IMR-90 (cell line): ENCODE results near the gene DCAF10. TPM values are rescaled to one million over a fixed set of nuclear protein-coding genes. Genes with fewer than 3 reads are reported as not detected.

ENCODE experiments used
- ATAC-seq: fragments of 200-7000 bp; cut with Tn5 transposase; 2 replicates; pipeline ENCODE4 v1.9.1; 2020; ENCODE audit warnings: low read depth, mild to moderate bottlenecking, moderate library complexity
- BruUV-seq: library from RNA; stranded (reverse); fragments of 400-500 nt; replicated peaks from 2 replicates; lab custom pipeline; 2021; lab: Mats Ljungman, UMichigan
- CTCF ChIA-PET: fragments of 300-600 bp; formaldehyde crosslinking; extraction: SDS; loops from one replicate; lab custom pipeline; 2021; ENCODE audit warnings: antibody characterized with exemption; lab: Yijun Ruan, JAX
- POLR2A ChIA-PET: fragments of 300-600 bp; sonication (Branson Sonifier 250); formaldehyde crosslinking; loops from one replicate; lab custom pipeline; 2022; ENCODE audit warnings: antibody characterized with exemption; ENCODE audit not compliant: unreplicated experiment; lab: Charles Lee
- DNase-seq: peaks from one replicate; pipeline ENCODE4 v3.0.0; 2013
- H2AFZ ChIP-seq: replicated peaks from 2 replicates; pipeline ENCODE3; 2013; ENCODE audit warnings: low read length, mild to moderate bottlenecking; ENCODE audit not compliant: poor library complexity
- H2AK5ac ChIP-seq: 2 replicates; pipeline ENCODE4 v1.6.1; 2013; ENCODE audit warnings: low read depth, low read length, inconsistent platforms
- H2AK9ac ChIP-seq: replicated peaks from 2 replicates; pipeline ENCODE3; 2013; ENCODE audit warnings: mild to moderate bottlenecking, low read depth, low read length, moderate library complexity; ENCODE audit not compliant: poor library complexity
- H2BK120ac ChIP-seq: 2 replicates; pipeline ENCODE4 v1.6.1; 2013; ENCODE audit warnings: low read depth, low read length, inconsistent platforms
- H2BK15ac ChIP-seq: 3 replicates; pipeline ENCODE4 v1.6.1; 2013; ENCODE audit warnings: low read depth, low read length, inconsistent platforms
- H2BK20ac ChIP-seq: 2 replicates; pipeline ENCODE4 v1.6.1; 2013; ENCODE audit warnings: low read depth, mild to moderate bottlenecking, inconsistent platforms, low read length, moderate library complexity
- H2BK5ac ChIP-seq: 2 replicates; pipeline ENCODE4 v1.6.1; 2013; ENCODE audit warnings: mild to moderate bottlenecking, low read depth, low read length, inconsistent platforms; ENCODE audit not compliant: poor library complexity, severe bottlenecking
- H3K14ac ChIP-seq: replicated peaks from 2 replicates; pipeline ENCODE4 v1.6.1; 2013; ENCODE audit warnings: low read depth, low read length, inconsistent platforms
- H3K18ac ChIP-seq: 2 replicates; pipeline ENCODE4 v1.6.1; 2013; ENCODE audit warnings: low read depth, low read length, control low read depth
- H3K23ac ChIP-seq: 2 replicates; pipeline ENCODE4 v1.6.1; 2013; ENCODE audit warnings: low read depth, low read length, inconsistent platforms
- H3K27ac ChIP-seq: 2 replicates; pipeline ENCODE4 v1.5.1; 2013; ENCODE audit warnings: mild to moderate bottlenecking, control low read depth, low read length; ENCODE audit not compliant: insufficient read depth
- H3K27me3 ChIP-seq: 2 replicates; pipeline ENCODE4 v1.6.1; 2013; ENCODE audit warnings: low read length; ENCODE audit not compliant: control insufficient read depth, insufficient read depth
- H3K36me3 ChIP-seq: 2 replicates; pipeline ENCODE4 v1.6.1; 2013; ENCODE audit warnings: low read length, mixed read lengths; ENCODE audit not compliant: control insufficient read depth, insufficient read depth
- H3K4ac ChIP-seq: 2 replicates; pipeline ENCODE4 v1.6.1; 2013; ENCODE audit warnings: low read depth, low read length, inconsistent platforms
- H3K4me1 ChIP-seq: 2 replicates; pipeline ENCODE4 v1.6.1; 2013; ENCODE audit warnings: low read length, mixed read lengths; ENCODE audit not compliant: control insufficient read depth, insufficient read depth
- H3K4me2 ChIP-seq: 2 replicates; pipeline ENCODE4 v1.6.1; 2013; ENCODE audit warnings: low read depth, mild to moderate bottlenecking, control low read depth, low read length, moderate library complexity
- H3K4me3 ChIP-seq: 2 replicates; pipeline ENCODE4 v1.5.1; 2013; ENCODE audit warnings: low read depth, mild to moderate bottlenecking, control low read depth, low read length, moderate library complexity; ENCODE audit not compliant: insufficient read depth
- H3K56ac ChIP-seq: 2 replicates; pipeline ENCODE4 v1.6.1; 2013; ENCODE audit warnings: low read length, inconsistent platforms; ENCODE audit not compliant: insufficient read depth; ENCODE audit errors: extremely low read depth
- H3K79me1 ChIP-seq, 2 experiments: 2 replicates each; pipeline ENCODE4 v1.6.1; 2013; ENCODE audit warnings: low read length in 2 of 2, inconsistent platforms in 1 of 2, low read depth in 1 of 2
- H3K9ac ChIP-seq: 2 replicates; pipeline ENCODE4 v1.6.1; 2013; ENCODE audit warnings: low read depth, low read length, control low read depth
- H3K9me1 ChIP-seq: 2 replicates; pipeline ENCODE4 v1.6.1; 2013; ENCODE audit warnings: low read length, inconsistent platforms; ENCODE audit not compliant: insufficient read depth
- H3K9me3 ChIP-seq: 2 replicates; pipeline ENCODE4 v1.6.1; 2013; ENCODE audit warnings: low read length; ENCODE audit not compliant: control insufficient read depth, insufficient read depth
- H4K20me1 ChIP-seq: 2 replicates; pipeline ENCODE4 v1.6.1; 2013; ENCODE audit warnings: low read length, inconsistent platforms; ENCODE audit not compliant: insufficient read depth
- H4K5ac ChIP-seq: 2 replicates; pipeline ENCODE4 v1.6.1; 2013; ENCODE audit warnings: mild to moderate bottlenecking, low read depth, low read length, control low read depth
- H4K8ac ChIP-seq, 2 experiments: 2 replicates each; pipeline ENCODE4 v1.6.1; 2013; ENCODE audit warnings: low read depth in 2 of 2, low read length in 2 of 2, control low read depth in 1 of 2, inconsistent platforms in 1 of 2
- H4K91ac ChIP-seq: 2 replicates; pipeline ENCODE4 v1.6.1; 2013; ENCODE audit warnings: low read depth, low read length, inconsistent platforms; ENCODE audit not compliant: insufficient read depth
- BHLHE40 ChIP-seq: fragments of 150-350 bp; IDR thresholded peaks from 2 replicates; pipeline ENCODE4 v1.6.1; 2016; ENCODE audit warnings: mild to moderate bottlenecking, low read depth, low read length
- CHD1 ChIP-seq: IDR thresholded peaks from 2 replicates; pipeline ENCODE4 v1.6.1; 2012; ENCODE audit warnings: low read depth, low read length, improper control_type of control experiment
- CTCF ChIP-seq: conservative IDR thresholded peaks from 2 replicates; pipeline ENCODE4 v1.5.1; 2012; ENCODE audit warnings: mild to moderate bottlenecking, low read depth, low read length, improper control_type of control experiment
- ELK1 ChIP-seq: fragments of 150-350 bp; IDR thresholded peaks from 2 replicates; pipeline ENCODE4 v1.6.1; 2016; ENCODE audit warnings: low read depth, mild to moderate bottlenecking, low read length, moderate library complexity, borderline replicate concordance
- FOS ChIP-seq: fragments of 150-350 bp; IDR thresholded peaks from 2 replicates; pipeline ENCODE4 v1.6.1; 2016; ENCODE audit warnings: low read depth, low read length
- MAFK ChIP-seq: IDR thresholded peaks from 2 replicates; pipeline ENCODE4 v1.6.1; 2012; ENCODE audit warnings: low read depth, low read length, improper control_type of control experiment
- MAZ ChIP-seq: IDR thresholded peaks from 2 replicates; pipeline ENCODE4 v1.6.1; 2012; ENCODE audit warnings: low read depth, mild to moderate bottlenecking, low read length, improper control_type of control experiment, moderate library complexity, borderline replicate concordance
- MXI1 ChIP-seq: IDR thresholded peaks from 2 replicates; pipeline ENCODE4 v1.6.1; 2012; ENCODE audit warnings: low read depth, mild to moderate bottlenecking, low read length, moderate library complexity, borderline replicate concordance
- NFE2L2 ChIP-seq: fragments of 150-350 bp; IDR thresholded peaks from 2 replicates; pipeline ENCODE4 v1.6.1; 2016; ENCODE audit warnings: low read depth, mild to moderate bottlenecking, low read length
- POLR2A ChIP-seq: IDR thresholded peaks from 2 replicates; pipeline ENCODE4 v1.6.1; 2012; ENCODE audit warnings: mild to moderate bottlenecking, low read depth, low read length
- RAD21 ChIP-seq: IDR thresholded peaks from 2 replicates; pipeline ENCODE4 v1.6.1; 2012; ENCODE audit warnings: low read length, improper control_type of control experiment
- RFX5 ChIP-seq: IDR thresholded peaks from 2 replicates; pipeline ENCODE4 v1.8.0; 2012; ENCODE audit warnings: low read depth, mild to moderate bottlenecking, low read length, moderate library complexity
- SMC3 ChIP-seq: fragments of 150-350 bp; IDR thresholded peaks from 2 replicates; pipeline ENCODE4 v1.6.1; 2016; ENCODE audit warnings: low read depth, mild to moderate bottlenecking, antibody characterized with exemption, low read length, moderate library complexity
- USF2 ChIP-seq: fragments of 150-350 bp; IDR thresholded peaks from 2 replicates; pipeline ENCODE4 v1.6.1; 2017; ENCODE audit warnings: mild to moderate bottlenecking, antibody characterized with exemption, low read length, low read depth
- WGBS, 2 experiments: methylation state at CpG; one replicate each; pipeline versions ENCODE4 v1.1.5 to v1.1.7; 2013; ENCODE audit warnings: missing lambda C conversion rate in 2 of 2; ENCODE audit not compliant: insufficient read length in 1 of 2; ENCODE audit errors: extremely low coverage in 2 of 2; 5-methylcytosine and 5-hydroxymethylcytosine counted together
- dilution Hi-C: fragments of 300-500 bp; cut with HindIII; formaldehyde crosslinking; loops from one replicate; pipeline ENCODE4 v1.14.3; 2018; ENCODE audit warnings: low sequenced_read_pairs; ENCODE audit not compliant: unreplicated experiment
- in situ Hi-C: fragments of 300-500 bp; cut with MboI; formaldehyde crosslinking; loops from 3 replicates; pipeline ENCODE4 v1.14.3; 2019; ENCODE audit warnings: low sequenced_read_pairs, inconsistent platforms, mixed read lengths
- intact Hi-C: fragments of 100-400 bp; cut with micrococcal nuclease; formaldehyde crosslinking; loops from 2 replicates; pipeline ENCODE4 v1.10.0; 2022
- polyA plus RNA-seq, 3 experiments: library from polyadenylated mRNA; depleted of rRNA; stranded (reverse); fragments of >200 nt; gene quantifications; 2 replicates each; pipeline ENCODE4 v1.2.3, GENCODE V29; 2012; ENCODE audit warnings: low replicate concordance in 1 of 3
- total RNA-seq: library from RNA; depleted of rRNA; stranded (reverse); fragments of >200 nt; gene quantifications from 2 replicates; pipeline ENCODE4 v1.2.3, GENCODE V29; 2012

DCAF10 gene
- total and polyA plus RNA-seq, 2 of the 4 experiments (the other 2 are of a cell fraction): 17.1 to 19.4 TPM

GRCh38 chr9:37913480-37914153, 113.0 kb downstream of the DCAF10 start:
- H3K18ac ChIP-seq: no peak overlapping the region
- ChIA-PET POLR2A (interaction anchor here (0.6 kb wide), 1 partner anchor 155 kb away, joined by 4 read pairs; the partner anchor contains the start of gene SHB), CTCF (interaction anchor here (0.5 to 1.8 kb wide), 15 partner anchors 9 to 472 kb away, joined by 3 to 7 read pairs (median 4); partner anchors contain the start of gene SHB)
- H4K8ac ChIP-seq: peak overlapping the region in 1 of 2 experiments; percentile 52; a peak in 2 of 4 replicates
- no CpG with 5 or more reads among the region's 11 CpGs for WGBS, 2 experiments
- DNase-seq (peak; percentile 72), ATAC-seq (peak; percentile 90)
- peak overlapping the region; percentile 33; the same call in 1 of the 2 replicates for H3K14ac ChIP-seq
- H3K9me3 ChIP-seq: no peaks in the 10 kb centered on the region
- peaks cover 17% of the 10 kb centered on the region for H3K4me1 ChIP-seq
- intact Hi-C loops: loop anchor here (1.0 kb wide), 5 partner anchors 154 to 450 kb away; no protein-coding TSS in a partner anchor
- no peak overlapping the region for H2BK15ac ChIP-seq
- H3K9ac ChIP-seq: no peak overlapping the region
- peak overlapping the region; percentile 91 for H2AK9ac ChIP-seq
- BruUV-seq: no TSS peak
- H3K4ac ChIP-seq: peak overlapping the region; percentile 58
- peak overlapping the region; percentile 59 for H2AFZ ChIP-seq
- H3K56ac ChIP-seq: no peak overlapping the region
- H4K20me1 ChIP-seq: no peaks in the 10 kb centered on the region; the same call in 1 of the 2 replicates
- no peaks in the 10 kb centered on the region for H3K27me3 ChIP-seq
- no peak overlapping the region for H3K4me3 ChIP-seq
- no peak overlapping the region for H3K23ac ChIP-seq
- peak overlapping the region; percentile 65 for H4K91ac ChIP-seq
- peak overlapping the region; percentile 62 for H2AK5ac ChIP-seq
- no peak overlapping the region for H4K5ac ChIP-seq
- dilution Hi-C loops: loop anchor here (25.0 kb wide), 1 partner anchor 474 kb away; the partner anchor contains the start of gene ALDH1B1
- peak overlapping the region; percentile 13; the same call in 1 of the 2 replicates for H2BK120ac ChIP-seq
- H3K79me1 ChIP-seq: peaks cover 7 to 41% of the 10 kb centered on the region in 2 experiments; a peak in 3 of 4 replicates
- H3K9me1 ChIP-seq: no peaks in the 10 kb centered on the region
- in situ Hi-C loops: loop anchor here (5.0 kb wide), 3 partner anchors 249 to 449 kb away; no protein-coding TSS in a partner anchor
- H2BK20ac ChIP-seq: peak overlapping the region; percentile 57; the same call in 1 of the 2 replicates
- H3K36me3 ChIP-seq: peaks cover 26% of the 10 kb centered on the region
- H3K4me2 ChIP-seq: no peak overlapping the region
- H3K27ac ChIP-seq: no peak overlapping the region
- H2BK5ac ChIP-seq: peak overlapping the region; percentile 22
- TF ChIP-seq CTCF: peak; percentile 98
- TF ChIP-seq BHLHE40: no peak
- no peak for TF ChIP-seq USF2
- TF ChIP-seq RAD21: peak; percentile 100
- no peak for TF ChIP-seq RFX5
- TF ChIP-seq NFE2L2: no peak
- TF ChIP-seq CHD1: no peak
- TF ChIP-seq SMC3: peak; percentile 97
- TF ChIP-seq ELK1: no peak
- TF ChIP-seq FOS: no peak
- TF ChIP-seq MXI1: no peak
- peak; percentile 60 for TF ChIP-seq POLR2A
- peak; percentile 28; the same call in 1 of the 2 replicates for TF ChIP-seq MAZ
- no peak for TF ChIP-seq MAFK
